GM12873 (cell line): Measurements from ENCODE around the gene MYADML2.

Experiments used
- TF ChIP-seq, protein P1 (sequence below): IDR thresholded peaks from 2 replicates; pipeline ENCODE4 v1.5.1; 2012; ENCODE audit warnings: low read depth, mild to moderate bottlenecking, moderate library complexity, low read length, control low read depth; ENCODE audit not compliant: insufficient read depth; ENCODE audit errors: missing control alignments

The MYADML2 gene

GRCh38 chr17:81932333-81932983 is 14.6 kb downstream of the MYADML2 start:
- TF ChIP-seq, protein P1, sequence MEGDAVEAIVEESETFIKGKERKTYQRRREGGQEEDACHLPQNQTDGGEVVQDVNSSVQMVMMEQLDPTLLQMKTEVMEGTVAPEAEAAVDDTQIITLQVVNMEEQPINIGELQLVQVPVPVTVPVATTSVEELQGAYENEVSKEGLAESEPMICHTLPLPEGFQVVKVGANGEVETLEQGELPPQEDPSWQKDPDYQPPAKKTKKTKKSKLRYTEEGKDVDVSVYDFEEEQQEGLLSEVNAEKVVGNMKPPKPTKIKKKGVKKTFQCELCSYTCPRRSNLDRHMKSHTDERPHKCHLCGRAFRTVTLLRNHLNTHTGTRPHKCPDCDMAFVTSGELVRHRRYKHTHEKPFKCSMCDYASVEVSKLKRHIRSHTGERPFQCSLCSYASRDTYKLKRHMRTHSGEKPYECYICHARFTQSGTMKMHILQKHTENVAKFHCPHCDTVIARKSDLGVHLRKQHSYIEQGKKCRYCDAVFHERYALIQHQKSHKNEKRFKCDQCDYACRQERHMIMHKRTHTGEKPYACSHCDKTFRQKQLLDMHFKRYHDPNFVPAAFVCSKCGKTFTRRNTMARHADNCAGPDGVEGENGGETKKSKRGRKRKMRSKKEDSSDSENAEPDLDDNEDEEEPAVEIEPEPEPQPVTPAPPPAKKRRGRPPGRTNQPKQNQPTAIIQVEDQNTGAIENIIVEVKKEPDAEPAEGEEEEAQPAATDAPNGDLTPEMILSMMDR = no peak

GRCh38 chr17:81931557-81932332 is 15.3 kb downstream of the MYADML2 start:
- TF ChIP-seq, protein P1 = no peak

DNA sequence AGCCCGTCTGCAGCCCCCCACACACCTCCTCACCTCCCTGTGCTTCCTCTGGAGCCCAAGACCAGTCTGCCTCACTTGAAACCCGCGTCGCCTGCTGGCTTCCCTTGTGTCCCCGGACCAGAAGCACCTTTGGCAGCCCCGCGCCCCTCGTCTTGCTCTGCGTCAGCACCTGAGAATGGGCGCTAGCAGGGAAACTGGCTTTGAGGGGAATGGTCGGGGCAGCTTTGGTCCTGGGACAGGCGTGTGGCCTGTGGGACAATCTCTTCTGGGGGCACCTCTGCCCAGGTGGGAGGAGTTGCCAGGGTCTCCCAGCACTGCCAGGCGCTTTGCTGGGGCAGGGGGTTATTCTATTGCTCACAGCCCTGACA is 15.9 kb downstream of the MYADML2 start:
- TF ChIP-seq, protein P1 = no peak

GRCh38 chr17:81930142-81931125 is 16.6 kb downstream of the MYADML2 start:
- TF ChIP-seq, protein P1 = no peak

DNA sequence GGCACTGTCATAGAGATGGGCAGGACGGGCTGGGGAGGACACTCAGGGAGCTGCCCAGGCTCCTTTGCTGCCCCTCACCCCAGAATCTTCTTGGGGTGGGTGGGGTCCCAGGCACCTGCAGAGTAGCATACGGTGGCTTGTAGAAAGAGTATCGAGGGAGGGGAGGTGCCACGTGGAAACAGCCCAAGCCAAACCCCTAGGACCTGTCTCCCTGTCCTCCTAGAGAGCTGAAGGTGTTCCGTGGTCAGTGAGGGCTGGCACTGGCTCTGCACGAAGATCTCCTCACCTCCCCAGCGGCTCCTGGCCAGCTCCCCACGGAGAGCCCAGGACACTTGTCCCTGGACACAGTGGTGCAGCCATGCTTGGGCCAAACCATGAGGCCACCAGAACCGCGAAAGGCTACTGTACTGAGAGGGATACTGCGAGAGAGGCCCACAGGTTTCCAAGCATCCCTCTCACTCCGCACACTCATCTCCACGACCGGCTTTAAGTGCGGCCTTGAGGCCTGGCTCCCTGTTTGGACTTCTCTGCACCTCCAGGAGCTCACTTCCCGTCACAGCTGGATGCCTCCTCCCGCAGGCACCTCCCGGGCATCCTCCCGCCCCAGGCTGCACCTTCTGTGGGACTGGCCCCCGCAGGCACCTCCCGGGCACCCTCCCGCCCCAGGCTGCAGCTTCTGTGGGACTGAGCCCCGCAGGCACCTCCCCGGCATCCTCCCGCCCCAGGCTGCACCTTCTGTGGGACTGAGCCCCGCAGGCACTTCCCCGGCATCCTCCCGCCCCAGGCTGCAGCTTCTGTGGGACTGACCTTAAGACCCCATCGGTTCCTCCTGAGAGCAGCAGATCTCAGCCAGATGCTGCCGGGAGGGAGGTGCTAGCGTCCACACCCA is 17.5 kb downstream of the MYADML2 start:
- TF ChIP-seq, protein P1 = no peak

GRCh38 chr17:81928544-81929252 is 18.3 kb downstream of the MYADML2 start:
- TF ChIP-seq, protein P1 = no peak
